Type B pancreatic cell (in vitro differentiated cells): ENCODE data around the gene DAND5. TPM values are rescaled to one million over a fixed set of nuclear protein-coding genes. Genes with fewer than 3 reads are reported as not detected.

ENCODE experiments used
- DNase-seq: peaks from one replicate; pipeline ENCODE4 v3.0.0; 2021; ENCODE audit warnings: mixed read lengths; ENCODE audit not compliant: unreplicated experiment; ENCODE audit errors: extremely low spot score
- H3K27ac Mint-ChIP-seq: 2 replicates; pipeline ENCODE4 v1.8.0; 2021; ENCODE audit warnings: mild to moderate bottlenecking, mixed read lengths
- H3K27me3 Mint-ChIP-seq: 2 replicates; pipeline ENCODE4 v1.8.0; 2021; ENCODE audit warnings: mixed read lengths
- H3K36me3 Mint-ChIP-seq: 2 replicates; pipeline ENCODE4 v1.8.0; 2021; ENCODE audit warnings: mixed read lengths
- H3K4me1 Mint-ChIP-seq: one replicate; pipeline ENCODE4 v1.8.0; 2021; ENCODE audit warnings: mixed read lengths; ENCODE audit not compliant: unreplicated experiment
- H3K4me3 Mint-ChIP-seq: 2 replicates; pipeline ENCODE4 v1.8.0; 2021; ENCODE audit warnings: mild to moderate bottlenecking, mixed read lengths
- H3K9me3 Mint-ChIP-seq: 2 replicates; pipeline ENCODE4 v1.8.0; 2021; ENCODE audit warnings: mixed read lengths
- CTCF ChIP-seq: fragments of 200-600 bp; sonication (generic); conservative IDR thresholded peaks from 2 replicates; pipeline ENCODE4 v1.5.0; 2021; ENCODE audit warnings: antibody characterized with exemption, mild to moderate bottlenecking
- total RNA-seq: library from RNA; stranded (reverse); gene quantifications from 2 replicates; pipeline ENCODE4 v1.2.1, GENCODE V29; 2021; ENCODE audit warnings: low replicate concordance

The DAND5 gene
- total RNA-seq, 1 donor from 2014 or later: not detected

- no peak overlapping the region for H3K4me3 Mint-ChIP-seq
- no peak overlapping the region for H3K27ac Mint-ChIP-seq
- H3K36me3 Mint-ChIP-seq: no peaks in the 10 kb centered on the region
- H3K27me3 Mint-ChIP-seq: peaks cover 44% of the 10 kb centered on the region
- peaks cover 11% of the 10 kb centered on the region for H3K4me1 Mint-ChIP-seq
- no peak for TF ChIP-seq CTCF
- no peaks in the 10 kb centered on the region for H3K9me3 Mint-ChIP-seq
- DNase-seq: no peak
Observed at GRCh38 chr19:12983091-12983490, 13.7 kb downstream of the DAND5 start.

GRCh38 chr19:12983542-12984142 is 14.3 kb downstream of the DAND5 start:
- Mint-ChIP-seq H3K4me3 (no peak overlapping the region), H3K4me1 (peaks cover 11% of the 10 kb centered on the region), H3K9me3 (no peaks in the 10 kb centered on the region), H3K36me3 (no peaks in the 10 kb centered on the region), H3K27me3 (peaks cover 42% of the 10 kb centered on the region), H3K27ac (no peak overlapping the region)
- DNase-seq: peak; percentile 88
- peak; percentile 95 for TF ChIP-seq CTCF

DNA sequence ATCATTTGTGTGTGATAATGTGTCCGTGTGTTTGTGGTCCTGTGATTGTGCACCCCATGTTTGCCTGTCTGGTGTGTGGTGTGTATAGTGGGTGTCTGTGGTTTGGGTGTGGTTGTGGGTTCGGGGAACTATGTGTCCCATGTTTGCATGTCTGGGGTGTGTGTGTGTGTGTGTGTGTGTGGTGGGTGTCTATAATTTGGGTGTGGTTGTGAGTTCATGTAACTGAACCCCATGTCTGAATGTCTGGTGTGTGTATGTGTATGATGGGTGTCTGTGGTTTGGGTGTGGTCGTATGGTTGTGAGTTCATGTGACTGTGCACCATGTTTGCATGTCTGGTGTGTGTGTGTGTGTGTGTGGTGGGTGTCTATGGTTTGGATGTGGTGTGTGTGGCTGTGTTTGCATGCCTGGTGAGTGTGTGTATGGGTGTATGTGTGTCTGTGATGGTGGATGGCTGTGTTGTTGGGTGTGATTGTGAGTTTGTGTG is 14.8 kb downstream of the DAND5 start:
- no peak for TF ChIP-seq CTCF
- Mint-ChIP-seq H3K27ac (no peak overlapping the region), H3K9me3 (no peaks in the 10 kb centered on the region), H3K4me1 (peaks cover 11% of the 10 kb centered on the region), H3K27me3 (peaks cover 38% of the 10 kb centered on the region), H3K4me3 (no peak overlapping the region), H3K36me3 (no peaks in the 10 kb centered on the region)
- no peak for DNase-seq

DNA sequence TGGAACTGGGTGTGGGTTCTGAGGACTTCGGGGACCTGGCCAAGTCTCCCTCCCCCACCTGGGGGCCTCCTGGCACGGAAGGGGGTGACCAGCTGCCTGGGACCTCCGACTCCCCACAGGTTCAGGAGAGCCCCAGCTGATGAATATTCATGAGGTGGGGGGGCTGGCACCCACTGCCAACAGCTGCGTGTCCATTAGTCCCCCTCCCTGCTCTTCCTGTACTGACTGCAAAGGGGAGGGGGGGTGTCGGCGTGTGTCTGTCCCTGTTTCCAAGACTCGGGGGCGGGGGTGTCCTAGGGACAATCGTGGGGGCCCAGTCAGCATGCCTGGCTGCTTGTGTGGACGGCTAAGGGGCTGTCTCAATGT is 15.3 kb downstream of the DAND5 start:
- peaks cover 11% of the 10 kb centered on the region for H3K4me1 Mint-ChIP-seq
- H3K27ac Mint-ChIP-seq: no peak overlapping the region
- no peak overlapping the region for H3K4me3 Mint-ChIP-seq

DNA sequence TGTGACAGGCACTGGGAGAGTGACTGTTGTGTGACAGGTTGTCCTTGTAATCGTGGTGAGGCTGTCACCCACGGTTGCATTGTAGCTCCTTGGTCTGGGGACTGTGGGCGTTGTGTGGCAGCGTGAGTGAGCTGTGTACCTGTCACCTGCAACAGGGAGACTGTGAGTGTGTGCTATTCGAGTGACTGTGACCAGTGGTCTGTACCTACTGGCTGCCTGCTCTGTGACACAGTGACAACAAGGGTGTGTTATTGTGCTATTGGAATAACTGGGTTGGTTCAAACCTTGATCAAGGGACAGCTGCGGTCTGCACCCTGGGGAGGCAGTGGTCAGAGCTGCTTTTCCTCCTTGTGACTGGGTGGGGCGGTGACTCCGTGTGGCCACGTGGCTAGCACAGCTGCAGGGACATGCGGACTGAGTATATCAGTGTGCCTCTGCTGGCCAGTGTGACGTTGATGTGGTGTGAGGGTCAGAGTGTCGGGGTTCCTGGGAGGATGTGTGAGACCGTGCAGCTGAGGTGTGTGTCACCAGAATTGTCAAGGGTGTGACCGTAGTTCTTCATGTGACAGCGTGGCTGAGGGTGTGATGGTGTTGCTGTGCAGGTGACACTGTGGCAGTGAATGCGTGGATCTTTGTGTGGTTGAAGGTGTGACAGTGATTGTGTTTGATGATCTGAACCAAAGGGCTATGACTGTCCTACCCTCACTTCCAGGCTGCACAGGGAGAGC is 15.8 kb downstream of the DAND5 start:
- Mint-ChIP-seq H3K27ac (peak overlapping the region; percentile 50), H3K9me3 (no peaks in the 10 kb centered on the region), H3K4me1 (peaks cover 11% of the 10 kb centered on the region), H3K4me3 (peak overlapping the region; percentile 52), H3K36me3 (no peaks in the 10 kb centered on the region), H3K27me3 (peaks cover 36% of the 10 kb centered on the region)
- no peak for DNase-seq
- TF ChIP-seq CTCF: no peak

More for the DNA sequence above, 15.3 kb downstream of the DAND5 start:
- no peak for TF ChIP-seq CTCF
- DNase-seq: no peak
- H3K27me3 Mint-ChIP-seq: peaks cover 38% of the 10 kb centered on the region
- no peaks in the 10 kb centered on the region for H3K9me3 Mint-ChIP-seq
- H3K36me3 Mint-ChIP-seq: no peaks in the 10 kb centered on the region
